Trophoblast cell (in vitro differentiated cells and primary cell): ENCODE results near the gene CSF1.

Experiments used
- DNase-seq, 2 donors: peaks; one replicate each; pipeline ENCODE4 v3.0.0-alpha.2; 2016
- H2AFZ ChIP-seq: 2 replicates; pipeline ENCODE4 v1.6.1; 2013; ENCODE audit warnings: low read length, moderate library complexity, mild to moderate bottlenecking; ENCODE audit not compliant: insufficient read depth, poor library complexity
- H2AK5ac ChIP-seq: 2 replicates; pipeline ENCODE4 v1.6.1; 2013; ENCODE audit warnings: mild to moderate bottlenecking, low read length
- H2BK120ac ChIP-seq: 2 replicates; pipeline ENCODE4 v1.6.1; 2013; ENCODE audit warnings: low read length, mild to moderate bottlenecking, moderate library complexity; ENCODE audit not compliant: insufficient read depth, poor library complexity
- H2BK12ac ChIP-seq: 2 replicates; pipeline ENCODE4 v1.6.1; 2013; ENCODE audit warnings: mild to moderate bottlenecking, low read length, moderate library complexity
- H2BK5ac ChIP-seq: 2 replicates; pipeline ENCODE4 v1.6.1; 2013; ENCODE audit warnings: low read length, low read depth, moderate library complexity, mild to moderate bottlenecking; ENCODE audit not compliant: poor library complexity
- H3K14ac ChIP-seq: 2 replicates; pipeline ENCODE4 v1.6.1; 2013; ENCODE audit warnings: mild to moderate bottlenecking, low read length
- H3K18ac ChIP-seq: 2 replicates; pipeline ENCODE4 v1.6.1; 2013; ENCODE audit warnings: mild to moderate bottlenecking, low read length
- H3K23ac ChIP-seq: 2 replicates; pipeline ENCODE4 v1.6.1; 2013; ENCODE audit warnings: low read length
- H3K27ac ChIP-seq: 2 replicates; pipeline ENCODE4 v1.5.1; 2013; ENCODE audit warnings: low read depth, mild to moderate bottlenecking, inconsistent platforms, low read length, moderate library complexity
- H3K27me3 ChIP-seq: 2 replicates; pipeline ENCODE4 v1.6.1; 2013; ENCODE audit warnings: inconsistent platforms, mild to moderate bottlenecking, low read length, moderate library complexity; ENCODE audit not compliant: insufficient read depth
- H3K36me3 ChIP-seq, 2 experiments: 1 replicate in 1 of 2; 2 replicates in 1 of 2; pipeline ENCODE4 v1.6.1; 2013; ENCODE audit warnings: low read length in 2 of 2, mild to moderate bottlenecking in 2 of 2, moderate library complexity in 1 of 2; ENCODE audit not compliant: insufficient read depth in 2 of 2, control insufficient read depth in 1 of 2
- H3K4ac ChIP-seq: 2 replicates; pipeline ENCODE4 v1.6.1; 2013; ENCODE audit warnings: low read depth, mild to moderate bottlenecking, low read length, moderate library complexity
- H3K4me1 ChIP-seq, 2 experiments: 1 replicate in 1 of 2; 2 replicates in 1 of 2; pipeline ENCODE4 v1.6.1; 2013; ENCODE audit warnings: low read length in 2 of 2, mild to moderate bottlenecking in 2 of 2, moderate library complexity in 1 of 2; ENCODE audit not compliant: insufficient read depth in 2 of 2, control insufficient read depth in 1 of 2
- H3K4me2 ChIP-seq: 2 replicates; pipeline ENCODE4 v1.6.1; 2013; ENCODE audit warnings: inconsistent platforms, mild to moderate bottlenecking, low read length, moderate library complexity
- H3K4me3 ChIP-seq: 2 replicates; pipeline ENCODE4 v1.5.1; 2013; ENCODE audit warnings: mild to moderate bottlenecking, low read depth, low read length, inconsistent platforms
- H3K79me1 ChIP-seq: one replicate; pipeline ENCODE4 v1.6.1; 2013; ENCODE audit warnings: low read length
- H3K79me2 ChIP-seq: 2 replicates; pipeline ENCODE4 v1.6.1; 2013; ENCODE audit warnings: low read length, mild to moderate bottlenecking; ENCODE audit not compliant: control insufficient read depth, insufficient read depth, poor library complexity
- H3K9ac ChIP-seq: 2 replicates; pipeline ENCODE4 v1.6.1; 2013; ENCODE audit warnings: mild to moderate bottlenecking, low read length
- H3K9me3 ChIP-seq: 2 replicates; pipeline ENCODE4 v1.6.1; 2013; ENCODE audit warnings: low read depth, mild to moderate bottlenecking, control low read depth, inconsistent platforms, low read length; ENCODE audit not compliant: insufficient read depth
- H4K12ac ChIP-seq: 2 replicates; pipeline ENCODE4 v1.6.1; 2013; ENCODE audit warnings: low read depth, mild to moderate bottlenecking, low read length, moderate library complexity
- H4K8ac ChIP-seq: 2 replicates; pipeline ENCODE4 v1.6.1; 2013; ENCODE audit warnings: low read depth, mild to moderate bottlenecking, low read length, moderate library complexity
- H4K91ac ChIP-seq: one replicate; pipeline ENCODE4 v1.6.1; 2013; ENCODE audit warnings: low read depth, mild to moderate bottlenecking, low read length, moderate library complexity
- WGBS: extraction: QIAGEN DNeasy Blood & Tissue Kit; methylation state at CpG from one replicate; pipeline ENCODE4 v1.1.7; 2013; ENCODE audit warnings: missing lambda C conversion rate; ENCODE audit not compliant: insufficient read length, insufficient coverage; ENCODE audit errors: extremely low coverage; 5-methylcytosine and 5-hydroxymethylcytosine counted together

CSF1 gene

DNA sequence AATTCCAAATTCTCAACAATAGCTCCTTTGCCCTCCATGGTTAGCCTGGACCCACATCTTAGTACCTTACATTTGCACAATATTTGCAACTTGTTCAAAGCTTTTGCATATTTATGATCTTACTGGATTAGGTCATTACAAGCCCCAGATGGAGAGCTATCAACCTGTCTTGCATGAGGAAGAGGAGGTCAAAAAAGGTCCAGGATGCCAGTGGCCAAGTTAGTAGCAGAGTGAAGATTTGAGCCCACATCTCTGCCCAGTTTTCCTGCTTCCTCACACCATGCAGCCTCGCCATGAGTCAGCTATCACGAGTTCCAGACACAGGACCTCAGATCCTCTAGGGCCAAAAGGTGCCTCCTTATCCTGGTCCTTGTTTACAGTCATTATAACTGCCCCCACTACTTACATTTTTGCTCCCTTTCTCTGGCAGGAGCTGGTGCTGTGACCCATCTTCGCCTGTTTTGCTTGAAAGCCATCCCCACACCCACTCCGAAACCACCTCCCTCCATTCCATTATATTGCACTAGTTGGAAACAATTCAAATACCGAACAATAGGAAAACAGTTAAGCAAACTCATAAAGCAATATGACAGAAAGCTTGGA is 68.9 kb downstream of the CSF1 start:
- Histone ChIP-seq H2AK5ac (no peak overlapping the region), H3K79me2 (no peaks in the 10 kb centered on the region), H3K4ac (no peak overlapping the region), H3K79me1 (peaks cover 26% of the 10 kb centered on the region), H4K91ac (peak overlapping the region; percentile 59), H3K18ac (no peak overlapping the region), H2BK5ac (peak overlapping the region; percentile 45), H4K8ac (no peak overlapping the region), H3K27ac (peak overlapping the region; percentile 39), H3K27me3 (no peaks in the 10 kb centered on the region), H3K4me1 (peaks cover 23 to 35% of the 10 kb centered on the region in 2 experiments), H3K4me2 (no peak overlapping the region), H2AFZ (no peak overlapping the region), H3K23ac (no peak overlapping the region), H4K12ac (no peak overlapping the region), H3K4me3 (no peak overlapping the region), H3K9ac (no peak overlapping the region), H3K14ac (no peak overlapping the region), H2BK12ac (no peak overlapping the region), H3K36me3 (no peaks in the 10 kb centered on the region), H2BK120ac (peak overlapping the region; percentile 9), H3K9me3 (no peaks in the 10 kb centered on the region)
- DNase-seq, result no peak
- WGBS, result no CpG with 5 or more reads among the region's 5 CpGs
